Measurements from ENCODE around the gene ATG16L2. TPM values are rescaled to one million over a fixed set of nuclear protein-coding genes. Genes with fewer than 3 reads are reported as not detected.

The ATG16L2 gene
- polyA plus RNA-seq, 1 donor from 2014 or later: 9.4 TPM

- H3K9me2 ChIP-seq (ENCODE audit: insufficient read depth, low read length): no peaks in the 10 kb centered on the region
- no peak for TF ChIP-seq MXI1 (conservative IDR thresholded peaks at IDR 0.05; ENCODE audit: poor library complexity, severe bottlenecking)
- no peak for TF ChIP-seq SMC3 (conservative IDR thresholded peaks at IDR 0.05; ENCODE audit: poor library complexity)
- no peak for TF ChIP-seq CTCF (IDR thresholded peaks at IDR 0.05; ENCODE audit: poor library complexity, severe bottlenecking)
- no peak for TF ChIP-seq EZH2 (IDR thresholded peaks at IDR 0.05; ENCODE audit: borderline replicate concordance, insufficient read depth, low read length, poor library complexity, severe bottlenecking)
- TF ChIP-seq POLR2AphosphoS5 (IDR thresholded peaks at IDR 0.05): no peak
- no peak for TF ChIP-seq REST (IDR thresholded peaks at IDR 0.05; ENCODE audit: borderline replicate concordance)
- no peak for TF ChIP-seq EP300 (conservative IDR thresholded peaks at IDR 0.05; ENCODE audit: poor library complexity, severe bottlenecking)
- no peak for TF ChIP-seq RAD21 (conservative IDR thresholded peaks at IDR 0.05)
- TF ChIP-seq TAF1 (IDR thresholded peaks at IDR 0.05; ENCODE audit: low read depth): no peak
- no peak overlapping the region for H3K4me3 ChIP-seq (ENCODE audit: low read length)
- H3K27ac ChIP-seq (ENCODE audit: low read length): no peak overlapping the region
- H3K36me3 ChIP-seq (ENCODE audit: insufficient read depth, low read length): no peaks in the 10 kb centered on the region
- no peak overlapping the region for H3K9ac ChIP-seq (ENCODE audit: low read length)
- H3K79me2 ChIP-seq (replicated peaks; ENCODE audit: insufficient read depth, low read length): no peaks in the 10 kb centered on the region
- H3K9me3 ChIP-seq (ENCODE audit: low read length): no peaks in the 10 kb centered on the region
- H3K4me2 ChIP-seq (ENCODE audit: low read length): no peak overlapping the region
- H3K27me3 ChIP-seq (ENCODE audit: insufficient read depth, low read depth, low read length): no peaks in the 10 kb centered on the region
- no peaks in the 10 kb centered on the region for H4K20me1 ChIP-seq (ENCODE audit: insufficient read depth)
- H3F3A ChIP-seq (ENCODE audit: insufficient read depth, low read length, poor library complexity, severe bottlenecking): no peaks in the 10 kb centered on the region
- no peak overlapping the region for H2AFZ ChIP-seq (ENCODE audit: low read depth, low read length)
Measured at GRCh38 chr11:72833083-72833733, 19.0 kb downstream of the ATG16L2 start.

GRCh38 chr11:72833811-72834493 is 19.7 kb downstream of the ATG16L2 start:
- Histone ChIP-seq H3K9me3 (ENCODE audit: low read length) (no peaks in the 10 kb centered on the region), H3K79me2 (replicated peaks; ENCODE audit: insufficient read depth, low read length) (no peaks in the 10 kb centered on the region), H3K36me3 (ENCODE audit: insufficient read depth, low read length) (no peaks in the 10 kb centered on the region), H2AFZ (ENCODE audit: low read depth, low read length) (no peak overlapping the region), H3K4me2 (ENCODE audit: low read length) (no peak overlapping the region), H3K27ac (ENCODE audit: low read length) (no peak overlapping the region), H3K9ac (ENCODE audit: low read length) (no peak overlapping the region), H4K20me1 (ENCODE audit: insufficient read depth) (no peaks in the 10 kb centered on the region), H3K9me2 (ENCODE audit: insufficient read depth, low read length) (no peaks in the 10 kb centered on the region), H3K4me3 (ENCODE audit: low read length) (no peak overlapping the region), H3F3A (ENCODE audit: insufficient read depth, low read length, poor library complexity, severe bottlenecking) (no peaks in the 10 kb centered on the region), H3K27me3 (ENCODE audit: insufficient read depth, low read depth, low read length) (no peaks in the 10 kb centered on the region)
- TF ChIP-seq EZH2 (IDR thresholded peaks at IDR 0.05; ENCODE audit: borderline replicate concordance, insufficient read depth, low read length, poor library complexity, severe bottlenecking) (no peak), RAD21 (conservative IDR thresholded peaks at IDR 0.05) (no peak), EP300 (conservative IDR thresholded peaks at IDR 0.05; ENCODE audit: poor library complexity, severe bottlenecking) (no peak), TAF1 (IDR thresholded peaks at IDR 0.05; ENCODE audit: low read depth) (no peak), MXI1 (conservative IDR thresholded peaks at IDR 0.05; ENCODE audit: poor library complexity, severe bottlenecking) (no peak), CTCF (IDR thresholded peaks at IDR 0.05; ENCODE audit: poor library complexity, severe bottlenecking) (no peak), REST (IDR thresholded peaks at IDR 0.05; ENCODE audit: borderline replicate concordance) (no peak), POLR2AphosphoS5 (IDR thresholded peaks at IDR 0.05) (no peak), SMC3 (conservative IDR thresholded peaks at IDR 0.05; ENCODE audit: poor library complexity) (no peak)
